ENCODE results near the gene CCR5AS.

Gene CCR5AS

DNA sequence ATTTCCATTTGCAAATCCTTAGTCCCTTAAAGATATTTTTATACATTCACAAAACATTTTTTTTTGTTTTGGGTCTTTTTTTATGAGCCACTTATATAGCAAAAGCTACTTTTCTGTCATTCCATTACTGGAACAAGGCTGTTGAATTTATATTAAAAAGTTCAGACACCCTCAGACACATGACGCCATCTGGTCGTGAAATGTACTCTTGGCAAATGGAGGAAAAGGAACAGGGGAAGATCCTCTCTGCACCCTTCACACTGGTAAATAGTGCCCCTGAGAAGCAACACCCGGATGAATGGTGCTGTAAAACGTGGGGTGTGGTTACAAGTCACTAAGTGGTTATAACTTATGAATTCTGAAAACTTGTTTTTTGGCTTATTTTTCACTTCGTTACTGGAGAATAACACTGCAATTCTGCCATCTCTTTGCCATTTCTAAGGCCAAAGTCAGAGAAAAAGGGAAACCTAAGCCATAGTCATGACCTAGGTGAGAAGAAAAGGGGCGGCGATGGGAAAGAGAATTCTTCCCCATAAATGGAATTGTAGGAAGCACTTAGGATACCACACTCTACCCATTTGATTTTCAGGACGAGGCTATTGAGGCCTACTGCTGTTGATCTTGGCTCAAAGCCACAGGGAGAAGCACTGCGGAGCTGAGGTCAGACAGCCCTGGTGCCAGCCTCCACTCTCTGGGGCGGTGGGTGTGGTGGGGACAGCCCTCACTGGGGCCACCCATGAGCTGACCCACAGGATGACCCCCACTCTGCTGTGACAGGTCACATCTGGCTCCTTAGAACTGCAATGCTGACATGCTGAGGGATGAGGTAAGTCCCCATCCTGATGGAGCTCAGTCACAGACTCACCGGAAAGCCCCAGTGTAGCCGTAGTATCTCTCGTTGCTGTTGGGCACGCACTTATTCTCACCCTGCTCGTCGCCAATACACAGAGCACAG lies 36.0 kb upstream of the CCR5AS start:
- Histone ChIP-seq H3K4me1 (ENCODE audit: insufficient read depth) (peaks cover 8% of the 10 kb centered on the region; the same call in 1 of the 2 replicates), H3K27me3 (ENCODE audit: insufficient read depth) (no peaks in the 10 kb centered on the region), H3K4me2 (no peak overlapping the region), H3K79me2 (replicated peaks; ENCODE audit: insufficient read depth) (no peaks in the 10 kb centered on the region), H3F3A (replicated peaks; ENCODE audit: low read depth) (no peaks in the 10 kb centered on the region), H3K36me3 (ENCODE audit: insufficient read depth) (no peaks in the 10 kb centered on the region), H3K27ac (ENCODE audit: low read depth) (no peak overlapping the region), H2AFZ (no peak overlapping the region), H3K4me3 (no peak overlapping the region), H3K9me2 (ENCODE audit: insufficient read depth) (no peaks in the 10 kb centered on the region), H4K20me1 (replicated peaks; ENCODE audit: insufficient read depth) (no peaks in the 10 kb centered on the region)
- Mint-ChIP-seq H3K27me3 (ENCODE audit: insufficient read depth, low read depth, poor library complexity) (peaks cover 3% of the 10 kb centered on the region), H3K4me1 (peaks cover 10% of the 10 kb centered on the region), H3K27ac (no peak overlapping the region), H3K4me3 (no peak overlapping the region), H3K36me3 (ENCODE audit: low read depth) (no peaks in the 10 kb centered on the region), H3K9me3 (no peaks in the 10 kb centered on the region)
- DNase-seq (ENCODE audit: low spot score) (peak; percentile 66), ATAC-seq (peak; percentile 74)
- TF ChIP-seq, protein P1, sequence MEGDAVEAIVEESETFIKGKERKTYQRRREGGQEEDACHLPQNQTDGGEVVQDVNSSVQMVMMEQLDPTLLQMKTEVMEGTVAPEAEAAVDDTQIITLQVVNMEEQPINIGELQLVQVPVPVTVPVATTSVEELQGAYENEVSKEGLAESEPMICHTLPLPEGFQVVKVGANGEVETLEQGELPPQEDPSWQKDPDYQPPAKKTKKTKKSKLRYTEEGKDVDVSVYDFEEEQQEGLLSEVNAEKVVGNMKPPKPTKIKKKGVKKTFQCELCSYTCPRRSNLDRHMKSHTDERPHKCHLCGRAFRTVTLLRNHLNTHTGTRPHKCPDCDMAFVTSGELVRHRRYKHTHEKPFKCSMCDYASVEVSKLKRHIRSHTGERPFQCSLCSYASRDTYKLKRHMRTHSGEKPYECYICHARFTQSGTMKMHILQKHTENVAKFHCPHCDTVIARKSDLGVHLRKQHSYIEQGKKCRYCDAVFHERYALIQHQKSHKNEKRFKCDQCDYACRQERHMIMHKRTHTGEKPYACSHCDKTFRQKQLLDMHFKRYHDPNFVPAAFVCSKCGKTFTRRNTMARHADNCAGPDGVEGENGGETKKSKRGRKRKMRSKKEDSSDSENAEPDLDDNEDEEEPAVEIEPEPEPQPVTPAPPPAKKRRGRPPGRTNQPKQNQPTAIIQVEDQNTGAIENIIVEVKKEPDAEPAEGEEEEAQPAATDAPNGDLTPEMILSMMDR (conservative IDR thresholded peaks at IDR 0.05; ENCODE audit: low read depth in 2 of 2) = peak; percentile 73
- TF ChIP-seq, protein P2, sequence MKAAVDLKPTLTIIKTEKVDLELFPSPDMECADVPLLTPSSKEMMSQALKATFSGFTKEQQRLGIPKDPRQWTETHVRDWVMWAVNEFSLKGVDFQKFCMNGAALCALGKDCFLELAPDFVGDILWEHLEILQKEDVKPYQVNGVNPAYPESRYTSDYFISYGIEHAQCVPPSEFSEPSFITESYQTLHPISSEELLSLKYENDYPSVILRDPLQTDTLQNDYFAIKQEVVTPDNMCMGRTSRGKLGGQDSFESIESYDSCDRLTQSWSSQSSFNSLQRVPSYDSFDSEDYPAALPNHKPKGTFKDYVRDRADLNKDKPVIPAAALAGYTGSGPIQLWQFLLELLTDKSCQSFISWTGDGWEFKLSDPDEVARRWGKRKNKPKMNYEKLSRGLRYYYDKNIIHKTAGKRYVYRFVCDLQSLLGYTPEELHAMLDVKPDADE (IDR thresholded peaks at IDR 0.05) = no peak
- TF ChIP-seq EZH2 (IDR thresholded peaks at IDR 0.05; ENCODE audit: low read depth, unreplicated experiment) = no peak

DNA sequence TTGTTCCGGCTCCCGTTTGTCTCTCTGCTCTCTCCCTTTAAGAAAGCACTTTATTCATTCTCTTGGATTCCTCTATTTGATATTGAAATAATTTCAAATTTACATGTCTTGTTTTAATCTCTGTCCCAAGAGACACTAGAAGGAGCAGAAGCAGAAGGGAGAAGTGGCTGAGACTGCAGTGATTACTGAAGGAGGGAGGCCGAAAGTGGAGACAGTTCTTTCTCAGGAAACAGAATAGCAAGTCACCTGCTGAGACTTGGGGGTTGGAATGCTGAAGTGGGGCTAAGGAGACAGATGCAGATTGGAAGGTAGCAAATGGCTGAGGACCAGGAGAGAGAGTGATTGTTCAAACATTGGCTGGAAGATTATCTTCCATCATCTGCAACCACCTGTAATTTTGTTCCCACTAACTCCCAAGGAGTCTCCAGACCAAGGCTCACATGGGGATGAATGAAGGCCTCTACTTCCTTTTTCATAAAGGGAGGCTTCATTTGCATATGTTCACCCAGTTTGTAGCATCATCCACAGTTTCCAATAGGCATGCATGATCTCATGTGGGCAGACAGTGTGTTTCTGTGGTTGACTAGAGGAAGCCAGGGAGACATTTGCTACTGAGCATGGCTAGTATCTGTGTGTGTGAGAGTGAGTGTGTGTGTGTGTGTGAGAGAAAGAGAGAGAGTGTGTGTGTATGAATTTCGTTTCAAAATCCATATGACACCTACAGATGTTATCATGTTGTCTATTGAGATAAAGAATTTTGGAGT lies 33.8 kb upstream of the CCR5AS start:
- Histone ChIP-seq H3K4me1 (ENCODE audit: insufficient read depth) (peaks cover 8% of the 10 kb centered on the region; the same call in 1 of the 2 replicates), H3K27ac (ENCODE audit: low read depth) (no peak overlapping the region), H2AFZ (no peak overlapping the region), H3K79me2 (replicated peaks; ENCODE audit: insufficient read depth) (no peaks in the 10 kb centered on the region), H3K9me2 (ENCODE audit: insufficient read depth) (no peaks in the 10 kb centered on the region), H3K4me3 (no peak overlapping the region), H3K4me2 (peak overlapping the region; percentile 30; the same call in 1 of the 2 replicates), H3K27me3 (ENCODE audit: insufficient read depth) (no peaks in the 10 kb centered on the region), H3K36me3 (ENCODE audit: insufficient read depth) (no peaks in the 10 kb centered on the region), H4K20me1 (replicated peaks; ENCODE audit: insufficient read depth) (no peaks in the 10 kb centered on the region), H3F3A (replicated peaks; ENCODE audit: low read depth) (no peaks in the 10 kb centered on the region)
- Mint-ChIP-seq H3K4me1 (peaks cover 10% of the 10 kb centered on the region), H3K4me3 (0 out of 3 replicates have a peak overlapping the region, but pooled peaks have one; percentile 2), H3K27ac (0 out of 2 replicates have a peak overlapping the region, but pooled peaks have one; percentile 5), H3K9me3 (no peaks in the 10 kb centered on the region), H3K27me3 (ENCODE audit: insufficient read depth, low read depth, poor library complexity) (no peaks in the 10 kb centered on the region), H3K36me3 (ENCODE audit: low read depth) (no peaks in the 10 kb centered on the region)
- peak; percentile 41; the same call in 1 of the 3 replicates for ATAC-seq
- TF ChIP-seq, protein P3, sequence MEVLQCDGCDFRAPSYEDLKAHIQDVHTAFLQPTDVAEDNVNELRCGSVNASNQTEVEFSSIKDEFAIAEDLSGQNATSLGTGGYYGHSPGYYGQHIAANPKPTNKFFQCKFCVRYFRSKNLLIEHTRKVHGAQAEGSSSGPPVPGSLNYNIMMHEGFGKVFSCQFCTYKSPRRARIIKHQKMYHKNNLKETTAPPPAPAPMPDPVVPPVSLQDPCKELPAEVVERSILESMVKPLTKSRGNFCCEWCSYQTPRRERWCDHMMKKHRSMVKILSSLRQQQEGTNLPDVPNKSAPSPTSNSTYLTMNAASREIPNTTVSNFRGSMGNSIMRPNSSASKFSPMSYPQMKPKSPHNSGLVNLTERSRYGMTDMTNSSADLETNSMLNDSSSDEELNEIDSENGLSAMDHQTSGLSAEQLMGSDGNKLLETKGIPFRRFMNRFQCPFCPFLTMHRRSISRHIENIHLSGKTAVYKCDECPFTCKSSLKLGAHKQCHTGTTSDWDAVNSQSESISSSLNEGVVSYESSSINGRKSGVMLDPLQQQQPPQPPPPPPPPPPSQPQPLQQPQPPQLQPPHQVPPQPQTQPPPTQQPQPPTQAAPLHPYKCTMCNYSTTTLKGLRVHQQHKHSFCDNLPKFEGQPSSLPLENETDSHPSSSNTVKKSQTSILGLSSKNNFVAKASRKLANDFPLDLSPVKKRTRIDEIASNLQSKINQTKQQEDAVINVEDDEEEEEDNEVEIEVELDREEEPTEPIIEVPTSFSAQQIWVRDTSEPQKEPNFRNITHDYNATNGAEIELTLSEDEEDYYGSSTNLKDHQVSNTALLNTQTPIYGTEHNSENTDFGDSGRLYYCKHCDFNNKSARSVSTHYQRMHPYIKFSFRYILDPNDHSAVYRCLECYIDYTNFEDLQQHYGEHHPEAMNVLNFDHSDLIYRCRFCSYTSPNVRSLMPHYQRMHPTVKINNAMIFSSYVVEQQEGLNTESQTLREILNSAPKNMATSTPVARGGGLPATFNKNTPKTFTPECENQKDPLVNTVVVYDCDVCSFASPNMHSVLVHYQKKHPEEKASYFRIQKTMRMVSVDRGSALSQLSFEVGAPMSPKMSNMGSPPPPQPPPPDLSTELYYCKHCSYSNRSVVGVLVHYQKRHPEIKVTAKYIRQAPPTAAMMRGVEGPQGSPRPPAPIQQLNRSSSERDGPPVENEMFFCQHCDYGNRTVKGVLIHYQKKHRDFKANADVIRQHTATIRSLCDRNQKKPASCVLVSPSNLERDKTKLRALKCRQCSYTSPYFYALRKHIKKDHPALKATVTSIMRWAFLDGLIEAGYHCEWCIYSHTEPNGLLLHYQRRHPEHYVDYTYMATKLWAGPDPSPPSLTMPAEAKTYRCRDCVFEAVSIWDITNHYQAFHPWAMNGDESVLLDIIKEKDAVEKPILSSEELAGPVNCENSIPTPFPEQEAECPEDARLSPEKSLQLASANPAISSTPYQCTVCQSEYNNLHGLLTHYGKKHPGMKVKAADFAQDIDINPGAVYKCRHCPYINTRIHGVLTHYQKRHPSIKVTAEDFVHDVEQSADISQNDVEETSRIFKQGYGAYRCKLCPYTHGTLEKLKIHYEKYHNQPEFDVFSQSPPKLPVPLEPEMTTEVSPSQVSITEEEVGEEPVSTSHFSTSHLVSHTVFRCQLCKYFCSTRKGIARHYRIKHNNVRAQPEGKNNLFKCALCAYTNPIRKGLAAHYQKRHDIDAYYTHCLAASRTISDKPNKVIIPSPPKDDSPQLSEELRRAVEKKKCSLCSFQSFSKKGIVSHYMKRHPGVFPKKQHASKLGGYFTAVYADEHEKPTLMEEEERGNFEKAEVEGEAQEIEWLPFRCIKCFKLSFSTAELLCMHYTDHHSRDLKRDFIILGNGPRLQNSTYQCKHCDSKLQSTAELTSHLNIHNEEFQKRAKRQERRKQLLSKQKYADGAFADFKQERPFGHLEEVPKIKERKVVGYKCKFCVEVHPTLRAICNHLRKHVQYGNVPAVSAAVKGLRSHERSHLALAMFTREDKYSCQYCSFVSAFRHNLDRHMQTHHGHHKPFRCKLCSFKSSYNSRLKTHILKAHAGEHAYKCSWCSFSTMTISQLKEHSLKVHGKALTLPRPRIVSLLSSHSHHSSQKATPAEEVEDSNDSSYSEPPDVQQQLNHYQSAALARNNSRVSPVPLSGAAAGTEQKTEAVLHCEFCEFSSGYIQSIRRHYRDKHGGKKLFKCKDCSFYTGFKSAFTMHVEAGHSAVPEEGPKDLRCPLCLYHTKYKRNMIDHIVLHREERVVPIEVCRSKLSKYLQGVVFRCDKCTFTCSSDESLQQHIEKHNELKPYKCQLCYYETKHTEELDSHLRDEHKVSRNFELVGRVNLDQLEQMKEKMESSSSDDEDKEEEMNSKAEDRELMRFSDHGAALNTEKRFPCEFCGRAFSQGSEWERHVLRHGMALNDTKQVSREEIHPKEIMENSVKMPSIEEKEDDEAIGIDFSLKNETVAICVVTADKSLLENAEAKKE (CRISPR knock-in tag; IDR thresholded peaks at IDR 0.05) = peak; percentile 43; the same call in 1 of the 2 replicates
- no peak for TF ChIP-seq EZH2phosphoT487 (IDR thresholded peaks at IDR 0.05; ENCODE audit: unreplicated experiment)
- no peak for TF ChIP-seq EZH2 (IDR thresholded peaks at IDR 0.05; ENCODE audit: low read depth, unreplicated experiment)
- TF ChIP-seq ZNF331 (CRISPR knock-in tag; IDR thresholded peaks at IDR 0.05; ENCODE audit: low read depth) = no peak
- DNase-seq (ENCODE audit: low spot score) = peak; percentile 23

Measured in GM23338 (cell line).